ENCODE measurements around the gene TMEM117.
"Not testable (repeated sequence)": the region's sequence is repeated elsewhere in the genome, so short reads cannot be mapped to it uniquely, and the experiment has no call there.

TMEM117 gene

GRCh38 chr12:43864557-43864956 is 28.7 kb downstream of the TMEM117 start:
- H3K23ac ChIP-seq (ENCODE audit: low read length); H4K91ac ChIP-seq (ENCODE audit: low read depth, low read length); H2BK12ac ChIP-seq (ENCODE audit: low read length); H2BK120ac ChIP-seq (ENCODE audit: insufficient read depth, low read length, poor library complexity); H3K27me3 ChIP-seq (ENCODE audit: insufficient read depth, low read length); H3K79me1 ChIP-seq (ENCODE audit: low read length); H4K12ac ChIP-seq (ENCODE audit: low read depth, low read length); H2AK5ac ChIP-seq (ENCODE audit: low read length); DNase-seq; H3K18ac ChIP-seq (ENCODE audit: low read length); H3K36me3 ChIP-seq (ENCODE audit: control insufficient read depth in 1 of 2, insufficient read depth in 2 of 2, low read length in 2 of 2); H2BK5ac ChIP-seq (ENCODE audit: low read depth, low read length, poor library complexity); H3K9me3 ChIP-seq (ENCODE audit: insufficient read depth, low read depth, low read length); H3K9ac ChIP-seq (ENCODE audit: low read length); H3K79me2 ChIP-seq (ENCODE audit: control insufficient read depth, insufficient read depth, low read length, poor library complexity); H3K4me1 ChIP-seq (ENCODE audit: control insufficient read depth in 1 of 2, insufficient read depth in 2 of 2, low read length in 2 of 2); H3K4me2 ChIP-seq (ENCODE audit: low read length); H3K4ac ChIP-seq (ENCODE audit: low read depth, low read length); H2AFZ ChIP-seq (ENCODE audit: insufficient read depth, low read length, poor library complexity); H3K14ac ChIP-seq (ENCODE audit: low read length); H3K27ac ChIP-seq (ENCODE audit: low read depth, low read length); H3K4me3 ChIP-seq (ENCODE audit: low read depth, low read length); H4K8ac ChIP-seq (ENCODE audit: low read depth, low read length): not testable (repeated sequence)
- no CpG with 5 or more reads among the region's 5 CpGs for WGBS (ENCODE audit: extremely low coverage, insufficient coverage, insufficient read length)

DNA sequence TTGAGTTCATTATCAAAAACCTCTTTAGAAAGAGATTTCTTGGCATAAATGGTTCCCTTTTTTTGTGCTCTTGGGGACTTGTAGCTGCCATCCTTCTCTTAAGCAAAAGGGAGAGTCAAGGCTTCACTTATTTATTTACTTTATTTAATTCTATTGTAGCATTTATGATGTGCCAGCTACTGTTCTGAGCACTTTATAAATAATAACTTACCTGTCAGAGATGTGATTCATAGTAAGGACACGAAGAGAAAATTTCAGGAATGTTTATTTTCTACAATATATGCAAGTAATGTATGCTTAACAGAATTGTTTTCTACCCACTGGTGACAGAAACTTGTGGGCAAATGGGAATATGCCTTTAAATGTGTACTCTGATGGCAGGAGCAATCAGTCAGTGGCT is 33.3 kb downstream of the TMEM117 start:
- DNase-seq: no peak
- Histone ChIP-seq H4K91ac (ENCODE audit: low read depth, low read length) (no peak overlapping the region), H2AFZ (ENCODE audit: insufficient read depth, low read length, poor library complexity) (no peak overlapping the region), H2BK120ac (ENCODE audit: insufficient read depth, low read length, poor library complexity) (no peak overlapping the region), H3K23ac (ENCODE audit: low read length) (no peak overlapping the region), H3K18ac (ENCODE audit: low read length) (no peak overlapping the region), H2BK12ac (ENCODE audit: low read length) (no peak overlapping the region), H4K12ac (ENCODE audit: low read depth, low read length) (no peak overlapping the region), H3K9me3 (ENCODE audit: insufficient read depth, low read depth, low read length) (no peaks in the 10 kb centered on the region), H3K4ac (ENCODE audit: low read depth, low read length) (no peak overlapping the region), H3K27ac (ENCODE audit: low read depth, low read length) (no peak overlapping the region), H2AK5ac (ENCODE audit: low read length) (no peak overlapping the region), H4K8ac (ENCODE audit: low read depth, low read length) (no peak overlapping the region), H3K9ac (ENCODE audit: low read length) (no peak overlapping the region), H3K4me3 (ENCODE audit: low read depth, low read length) (no peak overlapping the region), H3K36me3 (ENCODE audit: control insufficient read depth in 1 of 2, insufficient read depth in 2 of 2, low read length in 2 of 2) (no peaks in the 10 kb centered on the region), H3K27me3 (ENCODE audit: insufficient read depth, low read length) (no peaks in the 10 kb centered on the region), H3K4me2 (ENCODE audit: low read length) (no peak overlapping the region), H3K14ac (ENCODE audit: low read length) (no peak overlapping the region), H3K4me1 (ENCODE audit: control insufficient read depth in 1 of 2, insufficient read depth in 2 of 2, low read length in 2 of 2) (no peaks in the 10 kb centered on the region), H3K79me1 (ENCODE audit: low read length) (no peaks in the 10 kb centered on the region), H2BK5ac (ENCODE audit: low read depth, low read length, poor library complexity) (no peak overlapping the region), H3K79me2 (ENCODE audit: control insufficient read depth, insufficient read depth, low read length, poor library complexity) (no peaks in the 10 kb centered on the region)
- WGBS (ENCODE audit: extremely low coverage, insufficient coverage, insufficient read length): no CpG with 5 or more reads among the region's 1 CpG

GRCh38 chr12:43869765-43870164 is 33.9 kb downstream of the TMEM117 start:
- H3K4me3 ChIP-seq (ENCODE audit: low read depth, low read length); H3K23ac ChIP-seq (ENCODE audit: low read length); H2AK5ac ChIP-seq (ENCODE audit: low read length); H3K27me3 ChIP-seq (ENCODE audit: insufficient read depth, low read length); H2BK120ac ChIP-seq (ENCODE audit: insufficient read depth, low read length, poor library complexity); DNase-seq; H3K14ac ChIP-seq (ENCODE audit: low read length); H4K91ac ChIP-seq (ENCODE audit: low read depth, low read length); H3K18ac ChIP-seq (ENCODE audit: low read length); H3K9ac ChIP-seq (ENCODE audit: low read length); H3K36me3 ChIP-seq (ENCODE audit: control insufficient read depth in 1 of 2, insufficient read depth in 2 of 2, low read length in 2 of 2); H2AFZ ChIP-seq (ENCODE audit: insufficient read depth, low read length, poor library complexity); H4K12ac ChIP-seq (ENCODE audit: low read depth, low read length); H3K27ac ChIP-seq (ENCODE audit: low read depth, low read length); H3K9me3 ChIP-seq (ENCODE audit: insufficient read depth, low read depth, low read length); H4K8ac ChIP-seq (ENCODE audit: low read depth, low read length); H3K79me1 ChIP-seq (ENCODE audit: low read length); H3K4me1 ChIP-seq (ENCODE audit: control insufficient read depth in 1 of 2, insufficient read depth in 2 of 2, low read length in 2 of 2); H3K79me2 ChIP-seq (ENCODE audit: control insufficient read depth, insufficient read depth, low read length, poor library complexity); H3K4ac ChIP-seq (ENCODE audit: low read depth, low read length); H2BK5ac ChIP-seq (ENCODE audit: low read depth, low read length, poor library complexity); H2BK12ac ChIP-seq (ENCODE audit: low read length); H3K4me2 ChIP-seq (ENCODE audit: low read length): not testable (repeated sequence)

DNA sequence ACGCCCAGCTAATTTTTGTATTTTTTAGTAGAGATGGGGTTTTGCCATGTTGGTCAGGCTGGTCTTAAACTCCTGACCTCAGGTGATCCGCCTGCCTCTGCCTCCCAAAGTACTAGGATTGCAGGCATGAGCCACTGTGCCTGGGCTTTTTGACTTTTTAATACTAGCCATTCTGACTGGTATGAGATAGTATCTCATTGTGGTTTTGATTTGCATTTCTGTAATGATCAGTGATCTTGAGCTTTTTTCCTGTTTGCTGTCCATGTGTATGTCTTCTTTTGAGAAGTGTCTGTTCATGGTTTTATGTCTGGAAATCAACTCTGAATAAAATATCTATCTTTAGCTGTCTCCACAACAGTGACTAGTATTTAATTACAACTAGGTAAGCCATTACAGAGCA is 35.4 kb downstream of the TMEM117 start:
- H2BK5ac ChIP-seq (ENCODE audit: low read depth, low read length, poor library complexity); H4K8ac ChIP-seq (ENCODE audit: low read depth, low read length); DNase-seq; H3K18ac ChIP-seq (ENCODE audit: low read length); H3K4me2 ChIP-seq (ENCODE audit: low read length); H4K12ac ChIP-seq (ENCODE audit: low read depth, low read length); H3K14ac ChIP-seq (ENCODE audit: low read length); H3K79me1 ChIP-seq (ENCODE audit: low read length); H2AK5ac ChIP-seq (ENCODE audit: low read length); H2BK12ac ChIP-seq (ENCODE audit: low read length); H3K9ac ChIP-seq (ENCODE audit: low read length); H2AFZ ChIP-seq (ENCODE audit: insufficient read depth, low read length, poor library complexity); H3K4me3 ChIP-seq (ENCODE audit: low read depth, low read length); H3K4ac ChIP-seq (ENCODE audit: low read depth, low read length); H3K36me3 ChIP-seq (ENCODE audit: control insufficient read depth in 1 of 2, insufficient read depth in 2 of 2, low read length in 2 of 2); H3K79me2 ChIP-seq (ENCODE audit: control insufficient read depth, insufficient read depth, low read length, poor library complexity); H2BK120ac ChIP-seq (ENCODE audit: insufficient read depth, low read length, poor library complexity); H3K27me3 ChIP-seq (ENCODE audit: insufficient read depth, low read length); H3K9me3 ChIP-seq (ENCODE audit: insufficient read depth, low read depth, low read length); H3K27ac ChIP-seq (ENCODE audit: low read depth, low read length); H3K4me1 ChIP-seq (ENCODE audit: control insufficient read depth in 1 of 2, insufficient read depth in 2 of 2, low read length in 2 of 2); H4K91ac ChIP-seq (ENCODE audit: low read depth, low read length); H3K23ac ChIP-seq (ENCODE audit: low read length): not testable (repeated sequence)
- WGBS (ENCODE audit: extremely low coverage, insufficient coverage, insufficient read length): no CpG with 5 or more reads among the region's 2 CpGs

GRCh38 chr12:43872396-43872795 is 36.5 kb downstream of the TMEM117 start:
- no peaks in the 10 kb centered on the region for H3K79me2 ChIP-seq (ENCODE audit: control insufficient read depth, insufficient read depth, low read length, poor library complexity)
- H4K8ac ChIP-seq (ENCODE audit: low read depth, low read length): no peak overlapping the region
- H3K4me1 ChIP-seq (ENCODE audit: control insufficient read depth in 1 of 2, insufficient read depth in 2 of 2, low read length in 2 of 2): no peaks in the 10 kb centered on the region
- no peak overlapping the region for H3K9ac ChIP-seq (ENCODE audit: low read length)
- no peak overlapping the region for H3K4ac ChIP-seq (ENCODE audit: low read depth, low read length)
- no peak overlapping the region for H3K14ac ChIP-seq (ENCODE audit: low read length)
- H3K36me3 ChIP-seq (ENCODE audit: control insufficient read depth in 1 of 2, insufficient read depth in 2 of 2, low read length in 2 of 2): no peaks in the 10 kb centered on the region
- no peak overlapping the region for H2AFZ ChIP-seq (ENCODE audit: insufficient read depth, low read length, poor library complexity)
- no peak overlapping the region for H2AK5ac ChIP-seq (ENCODE audit: low read length)
- H4K12ac ChIP-seq (ENCODE audit: low read depth, low read length): no peak overlapping the region
- H2BK12ac ChIP-seq (ENCODE audit: low read length): no peak overlapping the region
- H3K27me3 ChIP-seq (ENCODE audit: insufficient read depth, low read length): no peaks in the 10 kb centered on the region
- no peaks in the 10 kb centered on the region for H3K79me1 ChIP-seq (ENCODE audit: low read length)
- no peak overlapping the region for H2BK120ac ChIP-seq (ENCODE audit: insufficient read depth, low read length, poor library complexity)
- no peak for DNase-seq
- H3K4me2 ChIP-seq (ENCODE audit: low read length): no peak overlapping the region
- no peak overlapping the region for H2BK5ac ChIP-seq (ENCODE audit: low read depth, low read length, poor library complexity)
- no peaks in the 10 kb centered on the region for H3K9me3 ChIP-seq (ENCODE audit: insufficient read depth, low read depth, low read length)
- H3K27ac ChIP-seq (ENCODE audit: low read depth, low read length): no peak overlapping the region
- whole genome bisulfite sequencing (ENCODE audit: extremely low coverage, insufficient coverage, insufficient read length): no CpG with 5 or more reads among the region's 2 CpGs
- H3K18ac ChIP-seq (ENCODE audit: low read length): no peak overlapping the region
- H3K23ac ChIP-seq (ENCODE audit: low read length): no peak overlapping the region
- no peak overlapping the region for H3K4me3 ChIP-seq (ENCODE audit: low read depth, low read length)
- no peak overlapping the region for H4K91ac ChIP-seq (ENCODE audit: low read depth, low read length)

Data from trophoblast cell (in vitro differentiated cells and primary cell).